IMR-90 (cell line): Measurements from ENCODE around the gene KLHDC1. TPM values are rescaled to one million over a fixed set of nuclear protein-coding genes. Genes with fewer than 3 reads are reported as not detected.

ENCODE experiments used
- ATAC-seq: fragments of 200-7000 bp; cut with Tn5 transposase; 2 replicates; pipeline ENCODE4 v1.9.1; 2020; ENCODE audit warnings: low read depth, mild to moderate bottlenecking, moderate library complexity
- BruUV-seq: library from RNA; stranded (reverse); fragments of 400-500 nt; replicated peaks from 2 replicates; lab custom pipeline; 2021; lab: Mats Ljungman, UMichigan
- CTCF ChIA-PET: fragments of 300-600 bp; formaldehyde crosslinking; extraction: SDS; loops from one replicate; lab custom pipeline; 2021; ENCODE audit warnings: antibody characterized with exemption; lab: Yijun Ruan, JAX
- POLR2A ChIA-PET: fragments of 300-600 bp; sonication (Branson Sonifier 250); formaldehyde crosslinking; loops from one replicate; lab custom pipeline; 2022; ENCODE audit warnings: antibody characterized with exemption; ENCODE audit not compliant: unreplicated experiment; lab: Charles Lee
- DNase-seq: peaks from one replicate; pipeline ENCODE4 v3.0.0; 2013
- H2AFZ ChIP-seq: replicated peaks from 2 replicates; pipeline ENCODE3; 2013; ENCODE audit warnings: low read length, mild to moderate bottlenecking; ENCODE audit not compliant: poor library complexity
- H2AK5ac ChIP-seq: 2 replicates; pipeline ENCODE4 v1.6.1; 2013; ENCODE audit warnings: low read depth, low read length, inconsistent platforms
- H2AK9ac ChIP-seq: replicated peaks from 2 replicates; pipeline ENCODE3; 2013; ENCODE audit warnings: mild to moderate bottlenecking, low read depth, low read length, moderate library complexity; ENCODE audit not compliant: poor library complexity
- H2BK120ac ChIP-seq: 2 replicates; pipeline ENCODE4 v1.6.1; 2013; ENCODE audit warnings: low read depth, low read length, inconsistent platforms
- H2BK15ac ChIP-seq: 3 replicates; pipeline ENCODE4 v1.6.1; 2013; ENCODE audit warnings: low read depth, low read length, inconsistent platforms
- H2BK20ac ChIP-seq: 2 replicates; pipeline ENCODE4 v1.6.1; 2013; ENCODE audit warnings: low read depth, mild to moderate bottlenecking, inconsistent platforms, low read length, moderate library complexity
- H2BK5ac ChIP-seq: 2 replicates; pipeline ENCODE4 v1.6.1; 2013; ENCODE audit warnings: mild to moderate bottlenecking, low read depth, low read length, inconsistent platforms; ENCODE audit not compliant: poor library complexity, severe bottlenecking
- H3K14ac ChIP-seq: replicated peaks from 2 replicates; pipeline ENCODE4 v1.6.1; 2013; ENCODE audit warnings: low read depth, low read length, inconsistent platforms
- H3K18ac ChIP-seq: 2 replicates; pipeline ENCODE4 v1.6.1; 2013; ENCODE audit warnings: low read depth, low read length, control low read depth
- H3K23ac ChIP-seq: 2 replicates; pipeline ENCODE4 v1.6.1; 2013; ENCODE audit warnings: low read depth, low read length, inconsistent platforms
- H3K27ac ChIP-seq: 2 replicates; pipeline ENCODE4 v1.5.1; 2013; ENCODE audit warnings: mild to moderate bottlenecking, control low read depth, low read length; ENCODE audit not compliant: insufficient read depth
- H3K27me3 ChIP-seq: 2 replicates; pipeline ENCODE4 v1.6.1; 2013; ENCODE audit warnings: low read length; ENCODE audit not compliant: control insufficient read depth, insufficient read depth
- H3K36me3 ChIP-seq: 2 replicates; pipeline ENCODE4 v1.6.1; 2013; ENCODE audit warnings: low read length, mixed read lengths; ENCODE audit not compliant: control insufficient read depth, insufficient read depth
- H3K4ac ChIP-seq: 2 replicates; pipeline ENCODE4 v1.6.1; 2013; ENCODE audit warnings: low read depth, low read length, inconsistent platforms
- H3K4me1 ChIP-seq: 2 replicates; pipeline ENCODE4 v1.6.1; 2013; ENCODE audit warnings: low read length, mixed read lengths; ENCODE audit not compliant: control insufficient read depth, insufficient read depth
- H3K4me2 ChIP-seq: 2 replicates; pipeline ENCODE4 v1.6.1; 2013; ENCODE audit warnings: low read depth, mild to moderate bottlenecking, control low read depth, low read length, moderate library complexity
- H3K4me3 ChIP-seq: 2 replicates; pipeline ENCODE4 v1.5.1; 2013; ENCODE audit warnings: low read depth, mild to moderate bottlenecking, control low read depth, low read length, moderate library complexity; ENCODE audit not compliant: insufficient read depth
- H3K56ac ChIP-seq: 2 replicates; pipeline ENCODE4 v1.6.1; 2013; ENCODE audit warnings: low read length, inconsistent platforms; ENCODE audit not compliant: insufficient read depth; ENCODE audit errors: extremely low read depth
- H3K79me1 ChIP-seq, 2 experiments: 2 replicates each; pipeline ENCODE4 v1.6.1; 2013; ENCODE audit warnings: low read length in 2 of 2, inconsistent platforms in 1 of 2, low read depth in 1 of 2
- H3K9ac ChIP-seq: 2 replicates; pipeline ENCODE4 v1.6.1; 2013; ENCODE audit warnings: low read depth, low read length, control low read depth
- H3K9me1 ChIP-seq: 2 replicates; pipeline ENCODE4 v1.6.1; 2013; ENCODE audit warnings: low read length, inconsistent platforms; ENCODE audit not compliant: insufficient read depth
- H3K9me3 ChIP-seq: 2 replicates; pipeline ENCODE4 v1.6.1; 2013; ENCODE audit warnings: low read length; ENCODE audit not compliant: control insufficient read depth, insufficient read depth
- H4K20me1 ChIP-seq: 2 replicates; pipeline ENCODE4 v1.6.1; 2013; ENCODE audit warnings: low read length, inconsistent platforms; ENCODE audit not compliant: insufficient read depth
- H4K5ac ChIP-seq: 2 replicates; pipeline ENCODE4 v1.6.1; 2013; ENCODE audit warnings: mild to moderate bottlenecking, low read depth, low read length, control low read depth
- H4K8ac ChIP-seq, 2 experiments: 2 replicates each; pipeline ENCODE4 v1.6.1; 2013; ENCODE audit warnings: low read depth in 2 of 2, low read length in 2 of 2, control low read depth in 1 of 2, inconsistent platforms in 1 of 2
- H4K91ac ChIP-seq: 2 replicates; pipeline ENCODE4 v1.6.1; 2013; ENCODE audit warnings: low read depth, low read length, inconsistent platforms; ENCODE audit not compliant: insufficient read depth
- CHD1 ChIP-seq: IDR thresholded peaks from 2 replicates; pipeline ENCODE4 v1.6.1; 2012; ENCODE audit warnings: low read depth, low read length, improper control_type of control experiment
- CTCF ChIP-seq: conservative IDR thresholded peaks from 2 replicates; pipeline ENCODE4 v1.5.1; 2012; ENCODE audit warnings: mild to moderate bottlenecking, low read depth, low read length, improper control_type of control experiment
- FOS ChIP-seq: fragments of 150-350 bp; IDR thresholded peaks from 2 replicates; pipeline ENCODE4 v1.6.1; 2016; ENCODE audit warnings: low read depth, low read length
- MAFK ChIP-seq: IDR thresholded peaks from 2 replicates; pipeline ENCODE4 v1.6.1; 2012; ENCODE audit warnings: low read depth, low read length, improper control_type of control experiment
- MAZ ChIP-seq: IDR thresholded peaks from 2 replicates; pipeline ENCODE4 v1.6.1; 2012; ENCODE audit warnings: low read depth, mild to moderate bottlenecking, low read length, improper control_type of control experiment, moderate library complexity, borderline replicate concordance
- POLR2A ChIP-seq: IDR thresholded peaks from 2 replicates; pipeline ENCODE4 v1.6.1; 2012; ENCODE audit warnings: mild to moderate bottlenecking, low read depth, low read length
- RAD21 ChIP-seq: IDR thresholded peaks from 2 replicates; pipeline ENCODE4 v1.6.1; 2012; ENCODE audit warnings: low read length, improper control_type of control experiment
- RCOR1 ChIP-seq: IDR thresholded peaks from 2 replicates; pipeline ENCODE4 v1.6.1; 2012; ENCODE audit warnings: mild to moderate bottlenecking, low read length, improper control_type of control experiment; ENCODE audit not compliant: insufficient replicate concordance
- RFX5 ChIP-seq: IDR thresholded peaks from 2 replicates; pipeline ENCODE4 v1.8.0; 2012; ENCODE audit warnings: low read depth, mild to moderate bottlenecking, low read length, moderate library complexity
- SMC3 ChIP-seq: fragments of 150-350 bp; IDR thresholded peaks from 2 replicates; pipeline ENCODE4 v1.6.1; 2016; ENCODE audit warnings: low read depth, mild to moderate bottlenecking, antibody characterized with exemption, low read length, moderate library complexity
- USF2 ChIP-seq: fragments of 150-350 bp; IDR thresholded peaks from 2 replicates; pipeline ENCODE4 v1.6.1; 2017; ENCODE audit warnings: mild to moderate bottlenecking, antibody characterized with exemption, low read length, low read depth
- WGBS, 2 experiments: methylation state at CpG; one replicate each; pipeline versions ENCODE4 v1.1.5 to v1.1.7; 2013; ENCODE audit warnings: missing lambda C conversion rate in 2 of 2; ENCODE audit not compliant: insufficient read length in 1 of 2; ENCODE audit errors: extremely low coverage in 2 of 2; 5-methylcytosine and 5-hydroxymethylcytosine counted together
- dilution Hi-C: fragments of 300-500 bp; cut with HindIII; formaldehyde crosslinking; loops from one replicate; pipeline ENCODE4 v1.14.3; 2018; ENCODE audit warnings: low sequenced_read_pairs; ENCODE audit not compliant: unreplicated experiment
- in situ Hi-C: fragments of 300-500 bp; cut with MboI; formaldehyde crosslinking; loops from 3 replicates; pipeline ENCODE4 v1.14.3; 2019; ENCODE audit warnings: low sequenced_read_pairs, inconsistent platforms, mixed read lengths
- intact Hi-C: fragments of 100-400 bp; cut with micrococcal nuclease; formaldehyde crosslinking; loops from 2 replicates; pipeline ENCODE4 v1.10.0; 2022
- polyA plus RNA-seq, 3 experiments: library from polyadenylated mRNA; depleted of rRNA; stranded (reverse); fragments of >200 nt; gene quantifications; 2 replicates each; pipeline ENCODE4 v1.2.3, GENCODE V29; 2012; ENCODE audit warnings: low replicate concordance in 1 of 3
- total RNA-seq: library from RNA; depleted of rRNA; stranded (reverse); fragments of >200 nt; gene quantifications from 2 replicates; pipeline ENCODE4 v1.2.3, GENCODE V29; 2012

The KLHDC1 gene
- total and polyA plus RNA-seq, 2 of the 4 experiments (the other 2 are of a cell fraction): 0.51 to 0.90 TPM

- POLR2A ChIA-PET: no interaction called here
Observed at GRCh38 chr14:49778421-49778820, 85.5 kb downstream of the KLHDC1 start.

More at GRCh38 chr14:49778421-49778820, 85.5 kb downstream of the KLHDC1 start:
- no peak overlapping the region for H4K8ac ChIP-seq
- no TSS peak for BruUV-seq
- no peak overlapping the region for H3K4ac ChIP-seq
- no peak overlapping the region for H3K4me3 ChIP-seq
- no peaks in the 10 kb centered on the region for H4K20me1 ChIP-seq
- H2BK15ac ChIP-seq: no peak overlapping the region
- no peak overlapping the region for H2BK20ac ChIP-seq
- no peak for ATAC-seq
- H3K27me3 ChIP-seq: no peaks in the 10 kb centered on the region
- H2AFZ ChIP-seq: no peak overlapping the region
- no peak overlapping the region for H3K56ac ChIP-seq
- H3K9me3 ChIP-seq: no peaks in the 10 kb centered on the region
- no peak overlapping the region for H3K14ac ChIP-seq
- H3K79me1 ChIP-seq: peaks cover 0 to 7% of the 10 kb centered on the region in 2 experiments; a peak in 3 of 4 replicates
- no peaks in the 10 kb centered on the region for H3K4me1 ChIP-seq
- H2AK9ac ChIP-seq: no peak overlapping the region
- no peak overlapping the region for H2BK120ac ChIP-seq
- intact Hi-C loops: no loop called here
- no peak overlapping the region for H2AK5ac ChIP-seq
- dilution Hi-C loops: no loop called here
- no peak overlapping the region for H3K9ac ChIP-seq
- TF ChIP-seq CHD1 (no peak), RCOR1 (no peak), RFX5 (no peak), USF2 (no peak), POLR2A (no peak), FOS (no peak), SMC3 (no peak), RAD21 (no peak), MAZ (no peak), CTCF (no peak), MAFK (no peak)
- H3K23ac ChIP-seq: no peak overlapping the region
- no peak overlapping the region for H3K18ac ChIP-seq
- WGBS, 2 experiments: no CpG with 5 or more reads among the region's 2 CpGs
- H3K4me2 ChIP-seq: no peak overlapping the region
- peaks cover 42% of the 10 kb centered on the region for H3K36me3 ChIP-seq
- H4K91ac ChIP-seq: no peak overlapping the region
- DNase-seq: no peak
- no peaks in the 10 kb centered on the region for H3K9me1 ChIP-seq
- CTCF ChIA-PET: no interaction called here
- no peak overlapping the region for H2BK5ac ChIP-seq
- H3K27ac ChIP-seq: no peak overlapping the region
- in situ Hi-C loops: no loop called here
- H4K5ac ChIP-seq: no peak overlapping the region
